HK-2 (cell line): ENCODE measurements around the gene RIIAD1.
A peak's percentile ranks its signal among the peaks of the same experiment; 100 is the strongest.
"Not testable (repeated sequence)": the region's sequence is repeated elsewhere in the genome, so short reads cannot be mapped to it uniquely, and the experiment has no call there.

Source experiments
- DNase-seq: peaks from one replicate; pipeline ENCODE4 v3.0.0-alpha.2; 2018; ENCODE audit not compliant: unreplicated experiment

RIIAD1 gene

GRCh38 chr1:151737026-151737425, 15.7 kb downstream of the RIIAD1 start:
- no peak for DNase-seq

DNA sequence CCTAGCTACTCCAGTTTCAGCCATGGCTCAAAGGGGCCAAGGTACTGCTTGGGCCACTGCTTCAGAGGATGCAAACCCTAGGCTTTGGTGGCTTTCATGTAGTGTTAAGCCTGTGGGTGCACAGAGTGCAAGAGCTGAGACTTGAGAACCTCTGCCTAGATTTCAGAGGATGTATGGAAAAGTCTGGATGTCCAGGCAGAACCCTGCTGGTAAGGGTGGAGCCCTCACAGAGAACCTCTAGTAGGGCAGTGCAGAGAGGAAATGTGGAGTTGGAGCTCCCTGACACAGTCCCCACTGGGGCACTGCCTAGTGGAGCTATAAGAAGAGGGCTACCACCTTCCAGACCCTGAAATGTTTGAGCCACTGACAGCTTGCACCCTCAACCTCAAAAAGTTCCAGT, 16.2 kb downstream of the RIIAD1 start:
- no peak for DNase-seq

DNA sequence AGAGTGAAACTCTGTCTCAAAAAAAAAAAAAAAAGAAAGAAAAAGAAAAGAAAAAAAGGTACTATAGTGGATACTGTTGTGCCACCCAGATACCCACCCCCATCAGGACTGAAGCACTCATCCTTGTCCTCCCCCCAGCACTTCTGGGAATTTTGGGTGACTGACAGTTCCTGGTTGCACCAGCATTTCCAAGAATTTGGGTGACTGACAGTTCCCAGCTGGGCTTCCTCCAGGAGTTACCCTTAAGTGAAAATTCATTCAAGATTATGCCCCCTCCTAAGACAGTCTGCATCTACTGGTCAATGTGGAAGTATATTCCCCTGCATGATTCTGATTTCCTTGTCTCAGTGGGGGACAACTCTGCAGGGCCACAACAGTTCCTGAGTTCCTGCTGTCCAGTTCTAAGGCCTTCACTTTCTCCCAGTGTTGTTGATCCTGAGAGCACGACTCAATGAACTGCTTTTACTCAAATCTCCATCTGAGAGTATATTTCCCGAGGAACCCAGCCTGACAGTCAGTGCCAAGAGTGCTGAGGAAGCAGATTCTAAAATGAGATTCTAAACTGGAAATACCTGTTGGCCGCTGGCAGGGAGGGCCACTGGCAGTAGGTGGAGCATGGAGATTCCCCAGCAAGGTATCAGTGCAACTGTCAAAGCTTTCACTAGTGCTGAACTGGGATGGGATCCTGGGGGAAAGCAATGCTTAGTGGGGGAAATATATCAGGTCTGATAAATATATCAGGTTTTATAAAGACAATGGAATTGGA, 18.5 kb downstream of the RIIAD1 start:
- no peak for DNase-seq

DNA sequence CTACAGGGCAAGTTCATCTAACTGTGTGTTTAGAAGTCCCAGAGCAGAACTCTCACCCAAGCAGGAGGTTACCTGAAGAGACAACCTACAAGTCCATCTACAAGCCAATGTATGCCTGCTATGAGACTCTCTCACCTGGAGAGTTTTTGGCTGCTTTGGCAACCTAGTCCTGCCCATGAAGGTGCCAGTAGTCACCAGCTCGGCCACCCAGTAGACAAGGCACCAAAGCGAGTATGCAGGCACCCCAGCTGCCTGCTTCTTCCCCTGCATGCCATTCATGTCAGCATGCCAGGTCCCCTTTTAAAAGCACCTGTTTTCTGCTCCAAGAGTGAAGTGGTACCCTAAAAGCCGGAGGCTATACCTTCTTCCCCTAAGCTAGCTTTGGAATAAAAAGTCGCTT, 20.2 kb downstream of the RIIAD1 start:
- no peak for DNase-seq

DNA sequence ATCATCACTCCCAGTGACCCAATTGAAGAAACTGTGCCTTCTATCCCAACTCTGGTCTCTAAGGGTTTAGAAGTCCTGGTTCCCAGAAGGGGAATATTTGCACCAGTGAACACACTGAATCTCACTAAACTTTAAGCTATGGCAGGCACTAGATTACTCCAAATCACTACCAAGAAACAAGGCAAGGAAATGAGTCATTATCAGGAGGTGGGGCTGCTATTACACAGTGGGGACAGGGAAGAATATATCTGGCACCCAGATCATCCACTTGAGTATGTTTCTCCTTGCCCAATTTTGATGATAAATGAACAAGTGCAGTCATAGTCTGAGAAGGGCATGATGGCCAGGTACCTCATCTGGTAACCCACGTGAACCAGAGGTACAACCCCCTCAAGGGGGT, 35.0 kb downstream of the RIIAD1 start:
- no peak for DNase-seq

DNA sequence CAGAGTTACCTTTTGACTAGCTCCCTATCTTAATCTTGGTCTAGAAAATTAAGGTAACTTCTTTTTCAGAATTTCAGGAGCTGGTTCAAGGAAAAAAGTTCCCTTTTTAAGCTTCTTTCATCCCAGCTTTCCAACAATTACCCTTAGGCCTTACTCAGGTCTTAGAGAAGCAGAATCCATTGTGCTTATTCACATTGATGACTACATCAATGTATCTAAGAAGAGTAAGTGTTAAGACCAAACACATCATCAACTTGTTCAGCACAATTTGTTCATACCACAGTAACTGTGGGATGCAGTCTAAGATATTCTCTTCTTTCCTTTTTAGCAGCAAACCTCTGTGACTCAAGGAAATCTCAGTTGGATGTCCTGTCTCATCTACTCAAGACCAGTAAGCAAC, 37.9 kb downstream of the RIIAD1 start:
- DNase-seq: no peak

GRCh38 chr1:151760597-151761385, 39.5 kb downstream of the RIIAD1 start:
- DNase-seq: no peak

- peak; percentile 83 for DNase-seq
These were observed 41.9 kb downstream of the RIIAD1 start, which contains the start of gene MRPL9 for GRCh38 chr1:151762941-151763921. TSS of gene MRPL9 (minus strand) at chr1:151763496. CDS start at chr1:151763479, 17 bp downstream.

DNA sequence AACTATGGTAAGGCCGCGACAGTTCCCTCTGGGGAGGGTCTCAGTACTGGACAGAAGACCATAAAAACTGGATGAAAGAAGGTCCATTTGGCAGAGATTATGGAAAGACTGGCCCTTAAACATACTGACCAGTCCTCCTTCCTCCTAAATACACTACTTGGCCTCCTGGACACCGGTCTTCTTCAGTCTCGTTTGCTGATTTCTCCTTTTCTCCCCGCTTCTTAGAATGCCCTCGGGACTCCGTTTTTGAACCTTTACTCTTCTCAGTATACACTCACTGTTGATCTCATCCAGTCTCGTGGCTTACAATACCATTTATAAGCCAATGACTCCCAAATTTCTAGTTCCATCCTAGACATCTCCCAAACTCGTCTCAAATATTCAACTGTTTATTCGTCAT, 42.7 kb downstream of the RIIAD1 start:
- DNase-seq: no peak

GRCh38 chr1:151768351-151769066, 47.2 kb downstream of the RIIAD1 start:
- not testable (repeated sequence) for DNase-seq

DNA sequence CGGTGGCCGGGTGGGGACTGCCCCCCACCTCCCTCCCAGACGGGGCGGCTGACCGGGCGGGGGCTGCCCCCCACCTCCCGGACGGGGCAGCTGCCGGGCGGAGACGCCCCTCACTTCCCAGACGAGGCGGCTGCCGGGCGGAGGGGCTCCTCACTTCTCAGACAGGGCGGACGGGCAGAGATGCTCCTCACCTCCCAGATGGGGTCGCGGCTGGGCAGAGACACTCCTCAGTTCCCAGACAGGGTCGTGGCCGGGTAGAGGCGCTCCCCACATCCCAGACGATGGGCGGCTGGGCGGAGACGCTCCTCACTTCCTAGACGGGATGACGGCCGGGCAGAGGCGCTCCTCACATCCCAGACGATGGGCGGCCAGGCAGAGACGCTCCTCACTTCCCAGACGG, 47.9 kb downstream of the RIIAD1 start:
- not testable (repeated sequence) for DNase-seq

DNA sequence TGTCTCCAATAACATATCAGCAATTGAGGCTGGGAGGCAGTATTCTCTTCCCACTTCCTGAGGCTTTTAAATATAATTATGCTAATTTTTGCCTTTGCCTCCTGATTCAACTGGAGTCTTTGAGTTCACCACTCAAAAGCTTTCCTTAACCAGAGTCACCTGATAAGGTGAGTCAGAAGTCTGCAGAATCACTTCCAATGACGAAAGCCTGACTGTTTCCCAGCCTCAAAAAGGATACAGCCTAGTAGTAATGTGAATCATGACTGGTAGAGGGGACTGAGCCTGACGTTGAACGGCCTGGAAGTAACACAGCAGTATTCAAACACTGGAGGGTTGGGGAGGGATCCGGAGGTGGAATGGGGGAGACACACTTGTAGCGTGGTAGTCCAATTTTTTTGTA, 52.4 kb downstream of the RIIAD1 start:
- DNase-seq: peak; percentile 49

- DNase-seq: no peak
These were observed 53.1 kb downstream of the RIIAD1 start for GRCh38 chr1:151774256-151774922.

DNA sequence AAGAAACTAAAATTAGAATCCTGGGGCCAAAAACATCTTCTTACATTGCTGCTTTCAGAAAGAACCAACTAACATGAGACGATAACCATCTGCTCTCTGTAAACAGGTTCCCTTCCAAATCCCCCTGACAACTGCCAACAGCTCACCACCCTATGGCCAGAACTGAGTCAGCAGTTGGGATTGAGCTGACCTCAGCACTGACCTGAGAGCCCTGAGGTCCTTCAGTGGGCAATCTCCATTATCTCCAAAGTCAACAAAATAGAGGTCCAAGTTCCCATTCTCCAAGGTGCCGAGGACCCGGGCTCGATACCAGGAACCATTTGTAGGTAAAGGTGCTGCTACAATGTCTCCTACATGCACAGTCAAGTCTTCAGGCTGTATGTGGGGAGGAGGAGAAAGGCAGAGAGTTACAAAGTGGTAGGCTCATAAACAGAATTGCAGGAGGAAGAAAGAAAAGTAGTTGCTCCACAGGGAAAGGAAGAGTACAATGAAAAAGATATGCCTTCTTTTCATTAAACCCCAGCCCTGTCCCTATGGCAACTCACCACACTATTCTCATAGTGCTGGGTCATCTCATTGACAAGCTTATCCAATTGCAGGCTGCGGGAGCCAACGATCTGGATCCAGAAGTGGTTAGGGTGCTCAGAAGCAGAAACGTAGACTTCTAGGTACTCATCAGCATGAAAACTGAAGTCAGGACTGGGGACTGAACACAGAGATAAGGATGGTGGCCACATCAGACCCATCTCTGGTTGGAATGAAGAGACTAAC, 54.8 kb downstream of the RIIAD1 start:
- no peak for DNase-seq

DNA sequence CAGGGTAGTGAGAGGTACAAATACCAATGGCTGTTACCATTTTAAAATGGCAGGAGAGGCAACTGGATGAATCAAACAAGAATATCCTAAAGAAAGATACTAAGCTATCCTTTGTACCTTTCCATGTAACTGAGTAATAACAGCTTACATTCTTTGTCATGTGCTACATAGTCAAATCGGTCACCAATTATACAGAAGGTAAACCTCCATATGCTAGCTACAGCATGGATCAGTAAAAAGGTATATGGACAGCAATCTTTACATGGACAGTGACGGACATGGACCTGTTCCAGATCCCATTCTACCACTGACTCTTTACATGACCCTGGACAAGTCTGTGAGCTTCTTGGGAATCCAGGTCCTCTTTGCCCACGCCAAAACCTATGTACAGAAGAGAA, 55.3 kb downstream of the RIIAD1 start:
- no peak for DNase-seq

DNA sequence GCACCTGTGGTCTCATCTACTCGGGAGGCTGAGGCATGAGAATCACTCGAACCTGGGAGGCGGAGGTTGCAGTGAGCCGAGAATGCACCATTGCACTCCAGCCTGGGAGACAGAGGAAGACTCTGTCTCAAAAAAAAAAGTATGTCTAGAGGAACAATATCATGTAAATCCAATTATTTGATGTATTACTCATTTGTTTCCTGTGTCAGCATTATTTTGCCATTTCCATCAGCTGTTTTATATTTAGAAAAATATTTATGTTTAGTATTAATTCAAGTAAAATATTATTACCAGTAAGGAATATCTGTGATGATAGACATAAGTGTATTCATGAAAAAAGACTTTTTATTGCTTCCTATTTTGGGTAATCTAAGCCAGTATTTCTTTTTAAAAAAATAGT, 56.0 kb downstream of the RIIAD1 start:
- DNase-seq: no peak
